ENCODE results near the gene SETD1A.

The SETD1A gene

GRCh38 chr16:30953511-30954124 is 3.9 kb upstream of the SETD1A start:
- peak; percentile 86 for DNase-seq (ENCODE audit: low read depth)
- H3K4me3 ChIP-seq (ENCODE audit: low read depth, low read length): no peak overlapping the region
- TF ChIP-seq, protein P1, sequence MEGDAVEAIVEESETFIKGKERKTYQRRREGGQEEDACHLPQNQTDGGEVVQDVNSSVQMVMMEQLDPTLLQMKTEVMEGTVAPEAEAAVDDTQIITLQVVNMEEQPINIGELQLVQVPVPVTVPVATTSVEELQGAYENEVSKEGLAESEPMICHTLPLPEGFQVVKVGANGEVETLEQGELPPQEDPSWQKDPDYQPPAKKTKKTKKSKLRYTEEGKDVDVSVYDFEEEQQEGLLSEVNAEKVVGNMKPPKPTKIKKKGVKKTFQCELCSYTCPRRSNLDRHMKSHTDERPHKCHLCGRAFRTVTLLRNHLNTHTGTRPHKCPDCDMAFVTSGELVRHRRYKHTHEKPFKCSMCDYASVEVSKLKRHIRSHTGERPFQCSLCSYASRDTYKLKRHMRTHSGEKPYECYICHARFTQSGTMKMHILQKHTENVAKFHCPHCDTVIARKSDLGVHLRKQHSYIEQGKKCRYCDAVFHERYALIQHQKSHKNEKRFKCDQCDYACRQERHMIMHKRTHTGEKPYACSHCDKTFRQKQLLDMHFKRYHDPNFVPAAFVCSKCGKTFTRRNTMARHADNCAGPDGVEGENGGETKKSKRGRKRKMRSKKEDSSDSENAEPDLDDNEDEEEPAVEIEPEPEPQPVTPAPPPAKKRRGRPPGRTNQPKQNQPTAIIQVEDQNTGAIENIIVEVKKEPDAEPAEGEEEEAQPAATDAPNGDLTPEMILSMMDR (IDR thresholded peaks at IDR 0.05; ENCODE audit: low read depth, low read length): peak; percentile 78
- no peak for TF ChIP-seq MAX (IDR thresholded peaks at IDR 0.05; ENCODE audit: low read depth, low read length)

- no peak for DNase-seq (ENCODE audit: low read depth)
- H3K4me3 ChIP-seq (ENCODE audit: low read depth, low read length): no peak overlapping the region
- no peak for TF ChIP-seq POLR2A (IDR thresholded peaks at IDR 0.05; ENCODE audit: extremely low read depth, insufficient read length)
- no peak for TF ChIP-seq MAX (IDR thresholded peaks at IDR 0.05; ENCODE audit: low read depth, low read length)
- TF ChIP-seq, protein P1 (IDR thresholded peaks at IDR 0.05; ENCODE audit: low read depth, low read length): no peak
- no peak for TF ChIP-seq MYC (IDR thresholded peaks at IDR 0.05; ENCODE audit: low read depth, low read length)
These were observed 2.6 kb upstream of the SETD1A start for GRCh38 chr16:30954993-30955392.

DNA sequence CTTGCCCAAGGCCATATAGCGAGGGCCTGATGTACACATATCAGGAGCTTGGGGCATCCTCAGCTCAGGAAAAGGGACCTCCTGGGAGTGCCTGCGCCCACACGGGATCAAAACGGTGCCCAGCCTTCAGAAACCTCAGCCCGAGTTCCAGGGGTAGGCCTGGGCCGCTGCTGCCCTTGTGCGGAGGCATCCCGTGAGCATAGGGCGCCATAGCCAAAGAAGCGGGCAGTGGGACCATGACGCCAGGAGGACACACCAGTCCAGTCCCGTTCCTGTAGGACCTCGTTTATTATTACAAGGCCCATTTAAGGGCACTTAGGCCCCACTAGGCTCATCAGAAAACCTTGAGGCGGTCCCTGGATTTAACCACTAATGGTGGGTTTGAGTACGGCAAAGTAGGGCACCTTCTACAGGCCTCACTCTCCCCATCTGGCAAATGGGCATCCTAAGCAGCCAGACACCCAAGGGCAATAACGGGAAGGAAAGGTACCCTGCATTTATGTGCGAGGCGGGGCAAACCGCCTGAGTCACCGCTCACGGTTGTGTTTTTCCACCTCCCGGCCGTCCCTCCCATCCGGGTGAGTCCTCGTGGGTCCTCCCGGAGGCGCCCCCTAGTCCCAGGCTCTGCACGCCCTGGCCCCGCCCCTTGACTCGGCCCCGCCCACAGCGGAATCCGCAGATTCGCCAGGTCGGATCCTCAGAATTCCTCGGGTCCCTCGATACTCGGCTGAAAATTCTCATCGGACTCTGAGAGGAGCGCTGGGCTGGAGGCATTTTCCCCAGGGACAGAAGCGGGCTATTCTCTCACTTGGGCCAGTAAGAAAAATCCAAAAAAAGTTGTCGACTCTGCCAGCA is 726 bp upstream of the SETD1A start:
- DNase-seq (ENCODE audit: low read depth): peak; percentile 94
- TF ChIP-seq, protein P1 (IDR thresholded peaks at IDR 0.05; ENCODE audit: low read depth, low read length): peak; percentile 28
- no peak for TF ChIP-seq POLR2A (IDR thresholded peaks at IDR 0.05; ENCODE audit: extremely low read depth, insufficient read length)
- TF ChIP-seq MYC (IDR thresholded peaks at IDR 0.05; ENCODE audit: low read depth, low read length): peak; percentile 46
- 0 out of 2 replicates have a peak, but pooled peaks have one; percentile 22 for TF ChIP-seq MAX (IDR thresholded peaks at IDR 0.05; ENCODE audit: low read depth, low read length)
- H3K4me3 ChIP-seq (ENCODE audit: low read depth, low read length): peak overlapping the region; percentile 88

DNA sequence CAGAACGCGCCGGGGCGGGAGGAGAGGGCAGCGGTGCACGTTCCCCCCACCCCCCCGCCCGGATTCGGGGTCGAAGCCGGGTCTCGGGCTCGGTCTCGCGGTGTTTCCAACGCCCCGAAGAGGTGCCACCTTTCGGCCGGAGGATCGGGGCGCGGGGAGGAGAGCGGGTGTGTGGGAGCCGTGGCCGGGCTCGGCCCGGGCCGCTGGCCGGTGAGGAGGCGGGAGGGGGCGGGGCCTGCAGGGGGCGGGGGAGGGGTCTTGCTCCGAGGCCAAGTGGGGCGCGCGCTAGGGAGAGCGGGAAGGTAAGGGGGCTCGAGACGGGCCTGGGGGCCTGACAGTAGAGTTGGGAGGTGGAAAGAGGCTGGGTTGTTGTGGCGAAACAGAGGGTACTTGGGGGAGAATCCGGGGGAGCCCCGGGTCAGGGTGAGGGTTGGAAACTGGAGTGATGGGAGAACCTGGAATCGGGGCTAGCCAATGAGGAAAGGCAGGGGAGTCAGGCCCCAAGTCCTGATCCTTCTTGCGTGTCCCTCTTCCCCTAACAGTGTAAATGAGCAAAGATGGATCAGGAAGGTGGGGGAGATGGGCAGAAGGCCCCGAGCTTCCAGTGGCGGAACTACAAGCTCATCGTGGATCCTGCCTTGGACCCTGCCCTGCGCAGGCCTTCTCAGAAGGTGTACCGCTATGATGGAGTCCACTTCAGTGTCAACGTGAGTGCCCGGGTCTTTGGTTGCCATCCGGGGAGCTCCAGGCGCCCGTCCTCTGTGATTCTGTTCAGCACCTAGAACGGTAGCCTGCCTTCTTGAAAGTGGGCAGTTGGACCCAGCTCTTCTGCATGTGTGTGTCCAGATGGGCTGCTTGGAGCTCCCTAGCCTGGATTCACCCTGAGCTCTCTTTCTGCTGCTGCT is 873 bp downstream of the SETD1A start:
- TF ChIP-seq POLR2A (IDR thresholded peaks at IDR 0.05; ENCODE audit: extremely low read depth, insufficient read length) (no peak), MAX (IDR thresholded peaks at IDR 0.05; ENCODE audit: low read depth, low read length) (no peak), MYC (IDR thresholded peaks at IDR 0.05; ENCODE audit: low read depth, low read length) (no peak)
- TF ChIP-seq, protein P1 (IDR thresholded peaks at IDR 0.05; ENCODE audit: low read depth, low read length): no peak
- H3K4me3 ChIP-seq (ENCODE audit: low read depth, low read length): peak overlapping the region; percentile 70
- peak; percentile 70 for DNase-seq (ENCODE audit: low read depth)

DNA sequence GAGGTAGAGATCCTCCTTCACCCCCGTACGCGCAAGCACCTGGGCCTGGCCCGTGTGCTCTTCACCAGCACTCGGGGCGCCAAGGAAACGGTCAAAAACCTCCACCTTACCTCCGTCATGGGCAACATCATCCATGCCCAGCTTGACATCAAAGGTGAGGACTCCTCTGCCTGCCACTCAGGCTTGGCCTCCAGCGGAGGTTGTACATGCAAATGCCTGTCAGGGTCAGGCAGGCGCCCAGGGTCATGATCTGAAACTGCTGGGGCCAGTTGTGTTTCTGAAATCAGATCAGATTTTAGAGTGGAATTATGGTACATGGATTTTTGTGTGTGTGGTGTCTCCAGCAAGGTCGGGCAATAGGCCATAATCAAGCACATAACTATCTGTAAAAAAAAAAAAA is 3.8 kb downstream of the SETD1A start:
- no peak for DNase-seq (ENCODE audit: low read depth)
- no peak for TF ChIP-seq MYC (IDR thresholded peaks at IDR 0.05; ENCODE audit: low read depth, low read length)
- TF ChIP-seq, protein P1 (IDR thresholded peaks at IDR 0.05; ENCODE audit: low read depth, low read length): no peak
- no peak for TF ChIP-seq POLR2A (IDR thresholded peaks at IDR 0.05; ENCODE audit: extremely low read depth, insufficient read length)
- TF ChIP-seq MAX (IDR thresholded peaks at IDR 0.05; ENCODE audit: low read depth, low read length): no peak
- H3K4me3 ChIP-seq (ENCODE audit: low read depth, low read length): no peak overlapping the region

Measured in NB4 (cell line).